Measurements from ENCODE around the gene ITSN1. TPM values are rescaled to one million over a fixed set of nuclear protein-coding genes. Genes with fewer than 3 reads are reported as not detected.
"Not testable (repeated sequence)": the region's sequence is repeated elsewhere in the genome, so short reads cannot be mapped to it uniquely, and the experiment has no call there.

The ITSN1 gene
- total RNA-seq, 4 donors from 2014 or later = 31.1 to 42.5 (median 35.9) TPM

DNA sequence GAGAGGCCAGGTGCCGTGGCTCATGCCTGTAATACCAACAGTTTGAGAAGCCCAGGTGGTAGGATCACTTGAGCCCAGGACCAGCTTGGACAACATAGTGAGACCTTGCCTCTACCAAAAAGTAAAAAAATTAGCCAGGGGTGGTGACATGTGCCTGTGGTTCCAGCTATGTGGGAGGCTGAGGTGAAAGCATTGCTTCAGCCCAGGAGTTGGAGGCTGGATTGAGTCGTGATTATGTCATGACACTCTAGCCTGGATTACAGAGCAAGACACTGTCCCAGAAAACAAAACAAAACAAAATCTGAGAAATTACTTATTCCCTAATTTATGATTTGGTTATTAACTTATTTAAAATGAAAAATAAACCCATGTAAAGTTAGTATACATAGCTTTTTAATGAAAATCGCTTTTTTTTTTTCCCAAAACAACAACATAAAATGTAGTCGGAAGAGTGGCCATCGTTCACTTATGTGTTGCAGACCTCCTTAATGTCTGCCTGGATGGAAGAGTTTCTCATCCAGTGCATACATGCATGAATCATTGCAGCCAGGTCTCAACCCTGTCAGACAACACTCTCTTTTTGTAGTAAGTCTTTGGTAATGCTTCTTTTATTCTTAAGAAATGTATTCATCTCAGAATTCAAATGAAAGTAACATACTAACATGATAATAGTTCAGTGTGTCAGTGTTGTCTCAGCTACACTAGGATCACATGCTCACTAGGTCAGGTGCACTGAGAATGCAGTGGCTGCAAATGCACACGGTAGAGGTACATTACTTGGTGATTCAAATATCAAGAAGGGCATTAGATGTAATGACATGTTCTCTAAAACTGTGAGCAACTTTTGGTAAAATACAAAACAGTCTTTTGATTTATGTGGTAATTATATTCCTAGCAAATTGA is 28.0 kb downstream of the ITSN1 start:
- Histone ChIP-seq H3K36me3 (no peaks in the 10 kb centered on the region), H3K27me3 (no peaks in the 10 kb centered on the region), H3K4me1 (peaks cover 11 to 28% (median 19%) of the 10 kb centered on the region in 4 donors), H3K9me3 (no peaks in the 10 kb centered on the region), H3K4me3 (no peak overlapping the region), H3K27ac (replicated peaks in 1 of 4) (no peak overlapping the region)
- no peak for DNase-seq (ENCODE audit: extremely low spot score)
- 89% methylated on average over 6 of the region's 6 CpGs for WGBS
- intact Hi-C loops (cut with DNase I) = no loop called here
- TF ChIP-seq EP300 (IDR thresholded peaks at IDR 0.05) (no peak), POLR2AphosphoS5 (IDR thresholded peaks at IDR 0.05) (no peak), POLR2A (IDR thresholded peaks at IDR 0.05; ENCODE audit: low read depth) (no peak)
- TF ChIP-seq, protein P1, sequence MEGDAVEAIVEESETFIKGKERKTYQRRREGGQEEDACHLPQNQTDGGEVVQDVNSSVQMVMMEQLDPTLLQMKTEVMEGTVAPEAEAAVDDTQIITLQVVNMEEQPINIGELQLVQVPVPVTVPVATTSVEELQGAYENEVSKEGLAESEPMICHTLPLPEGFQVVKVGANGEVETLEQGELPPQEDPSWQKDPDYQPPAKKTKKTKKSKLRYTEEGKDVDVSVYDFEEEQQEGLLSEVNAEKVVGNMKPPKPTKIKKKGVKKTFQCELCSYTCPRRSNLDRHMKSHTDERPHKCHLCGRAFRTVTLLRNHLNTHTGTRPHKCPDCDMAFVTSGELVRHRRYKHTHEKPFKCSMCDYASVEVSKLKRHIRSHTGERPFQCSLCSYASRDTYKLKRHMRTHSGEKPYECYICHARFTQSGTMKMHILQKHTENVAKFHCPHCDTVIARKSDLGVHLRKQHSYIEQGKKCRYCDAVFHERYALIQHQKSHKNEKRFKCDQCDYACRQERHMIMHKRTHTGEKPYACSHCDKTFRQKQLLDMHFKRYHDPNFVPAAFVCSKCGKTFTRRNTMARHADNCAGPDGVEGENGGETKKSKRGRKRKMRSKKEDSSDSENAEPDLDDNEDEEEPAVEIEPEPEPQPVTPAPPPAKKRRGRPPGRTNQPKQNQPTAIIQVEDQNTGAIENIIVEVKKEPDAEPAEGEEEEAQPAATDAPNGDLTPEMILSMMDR (IDR thresholded peaks at IDR 0.05) = no peak

GRCh38 chr21:33673473-33673872 is 31.2 kb downstream of the ITSN1 start:
- TF ChIP-seq, protein P1 (IDR thresholded peaks at IDR 0.05) = no peak
- TF ChIP-seq EP300 (IDR thresholded peaks at IDR 0.05) (no peak), POLR2AphosphoS5 (IDR thresholded peaks at IDR 0.05) (no peak), POLR2A (IDR thresholded peaks at IDR 0.05; ENCODE audit: low read depth) (no peak)
- Histone ChIP-seq H3K27me3 (no peaks in the 10 kb centered on the region), H3K4me1 (peaks cover 2 to 18% (median 11%) of the 10 kb centered on the region in 4 donors), H3K27ac (replicated peaks in 1 of 4) (no peak overlapping the region), H3K4me3 (no peak overlapping the region), H3K36me3 (no peaks in the 10 kb centered on the region), H3K9me3 (no peaks in the 10 kb centered on the region)
- 85% methylated on average over 8 of the region's 8 CpGs for WGBS
- intact Hi-C loops (cut with DNase I) = no loop called here
- DNase-seq (ENCODE audit: extremely low spot score) = no peak

- intact Hi-C loops (cut with DNase I) = no loop called here
- TF ChIP-seq, protein P1 (IDR thresholded peaks at IDR 0.05) = no peak
- no peak for DNase-seq (ENCODE audit: extremely low spot score)
- Histone ChIP-seq H3K27ac (replicated peaks in 1 of 4) (no peak overlapping the region), H3K9me3 (no peaks in the 10 kb centered on the region), H3K4me1 (peaks cover 0 to 17% (median 13%) of the 10 kb centered on the region in 4 donors), H3K36me3 (no peaks in the 10 kb centered on the region), H3K4me3 (no peak overlapping the region), H3K27me3 (no peaks in the 10 kb centered on the region)
- WGBS = 69% methylated on average over 1 of the region's 1 CpG
These were observed 31.9 kb downstream of the ITSN1 start for GRCh38 chr21:33674226-33674625.

DNA sequence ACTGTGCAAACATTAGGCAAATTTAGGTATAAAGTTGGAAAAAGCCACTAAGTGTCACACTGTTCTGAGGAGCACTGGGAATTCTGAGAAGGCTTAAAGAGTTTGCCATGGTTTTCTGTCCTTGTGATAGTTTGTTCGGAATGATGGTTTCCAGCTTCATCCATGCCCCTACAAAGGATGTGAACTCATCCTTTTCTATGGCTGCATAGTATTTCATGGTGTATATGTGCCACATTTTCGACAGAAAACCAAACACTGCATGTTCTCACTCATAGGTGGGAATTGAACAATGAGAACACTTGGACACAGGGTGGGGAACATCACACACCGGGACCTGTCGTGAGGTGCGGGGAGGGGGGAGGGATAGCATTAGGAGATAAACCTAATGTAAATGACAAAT is 34.4 kb downstream of the ITSN1 start:
- intact Hi-C loops (cut with DNase I); H3K27me3 ChIP-seq; H3K36me3 ChIP-seq; H3K4me3 ChIP-seq; H3K9me3 ChIP-seq; H3K27ac ChIP-seq (replicated peaks in 1 of 4); DNase-seq (ENCODE audit: extremely low spot score): not testable (repeated sequence)
- H3K4me1 ChIP-seq = peaks cover 0 to 20% (median 16%) of the 10 kb centered on the region in 4 donors
- WGBS = 99% methylated on average over 5 of the region's 5 CpGs

- peaks cover 0 to 20% (median 16%) of the 10 kb centered on the region in 4 donors for H3K4me1 ChIP-seq
- 95% methylated on average over 6 of the region's 9 CpGs for WGBS
- intact Hi-C loops (cut with DNase I) = no loop called here
- no peak overlapping the region for H3K4me3 ChIP-seq
- no peaks in the 10 kb centered on the region for H3K9me3 ChIP-seq
- no peak for TF ChIP-seq POLR2A (IDR thresholded peaks at IDR 0.05; ENCODE audit: low read depth)
- TF ChIP-seq EP300 (IDR thresholded peaks at IDR 0.05) = no peak
- TF ChIP-seq, protein P1 (IDR thresholded peaks at IDR 0.05) = no peak
- TF ChIP-seq POLR2AphosphoS5 (IDR thresholded peaks at IDR 0.05) = no peak
- H3K27me3 ChIP-seq = no peaks in the 10 kb centered on the region
- DNase-seq (ENCODE audit: extremely low spot score) = no peak
- no peak overlapping the region for H3K27ac ChIP-seq (replicated peaks in 1 of 4)
- H3K36me3 ChIP-seq = no peaks in the 10 kb centered on the region
These were observed 35.1 kb downstream of the ITSN1 start for GRCh38 chr21:33677450-33677849.

Measured in esophagus muscularis mucosa (tissue), 4 donors.